Measurements from ENCODE around the gene LRP8.
A peak's percentile ranks its signal among the peaks of the same experiment; 100 is the strongest.

The LRP8 gene

DNA sequence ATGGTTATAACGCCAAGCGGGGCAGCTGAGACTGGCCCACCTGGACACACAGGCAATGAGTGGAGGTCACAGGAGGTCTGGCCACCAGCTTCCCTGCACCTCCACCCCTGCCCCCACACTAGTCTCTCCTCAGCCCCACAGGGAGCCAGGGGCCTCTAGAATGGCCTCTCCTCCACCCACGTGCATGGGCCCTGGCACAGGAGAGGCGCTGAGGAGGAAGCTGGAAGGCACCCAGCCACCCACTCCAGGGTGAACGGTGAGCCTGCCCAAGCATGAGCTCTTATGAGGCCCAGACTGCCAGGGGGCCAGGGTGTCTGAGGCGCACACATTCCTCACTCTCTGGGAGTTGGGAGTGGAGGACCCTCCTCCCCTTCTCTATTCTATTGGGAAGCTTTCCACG lies 22.2 kb downstream of the LRP8 start:
- no peak for DNase-seq (ENCODE audit: low read depth in 2 of 2)

DNA sequence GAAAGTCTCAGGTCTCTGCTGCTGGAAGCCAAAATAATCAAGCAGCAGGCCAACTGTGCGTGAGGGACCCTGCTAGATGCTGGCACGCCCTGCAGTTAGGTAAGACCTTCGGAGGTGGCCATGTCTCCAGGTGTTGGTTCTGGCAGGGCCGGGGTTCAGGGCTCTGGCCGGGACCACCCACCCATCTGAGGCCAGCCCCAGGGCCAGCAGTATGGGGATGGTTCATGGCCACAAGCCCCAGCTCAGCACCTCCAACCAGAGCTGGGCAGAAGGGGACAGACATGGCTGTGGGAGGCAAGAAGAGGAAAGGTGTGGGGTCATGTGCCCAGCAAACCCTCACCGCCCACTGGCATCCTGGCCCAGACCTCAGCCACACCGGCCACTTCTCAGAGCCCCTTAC lies 23.3 kb downstream of the LRP8 start:
- DNase-seq (ENCODE audit: low read depth in 2 of 2): no peak

DNA sequence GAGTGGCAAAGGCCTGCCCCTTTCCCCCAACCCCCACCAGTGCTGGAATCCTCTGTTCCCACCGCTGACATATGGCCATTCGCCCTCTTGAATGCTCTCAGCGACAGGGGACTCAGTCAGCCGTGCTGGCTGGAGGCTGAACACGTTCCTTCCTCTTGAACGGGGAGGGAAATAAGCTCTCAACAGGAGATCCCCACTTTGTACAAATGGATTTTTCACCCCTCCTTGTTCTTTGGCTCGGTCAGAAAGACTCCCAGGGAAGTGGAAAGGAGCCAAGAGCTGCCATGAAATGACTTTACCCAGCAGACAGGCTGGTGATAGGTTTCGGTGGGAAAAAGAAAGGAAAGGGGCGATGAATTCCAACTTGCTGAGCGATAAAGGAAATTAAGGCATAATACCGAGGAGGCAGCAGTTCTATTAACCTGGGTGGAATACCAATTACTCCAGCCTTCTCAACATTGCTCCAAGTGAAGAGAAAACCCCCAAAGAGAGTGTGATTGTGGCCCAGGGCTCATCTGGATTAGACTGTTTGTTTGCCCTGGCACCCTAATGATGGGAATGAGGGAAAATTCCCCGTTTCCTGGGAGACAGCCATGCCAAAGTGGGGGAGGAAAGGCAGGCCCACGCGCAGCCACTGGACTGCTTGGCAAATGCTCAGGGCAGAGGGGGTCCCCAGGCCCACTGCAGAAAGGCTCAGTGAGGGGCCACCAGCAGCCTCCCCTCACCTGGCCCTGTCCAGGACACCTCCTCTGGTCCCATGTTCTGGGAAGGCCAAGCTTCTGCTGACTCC lies 23.9 kb downstream of the LRP8 start:
- DNase-seq (ENCODE audit: low read depth in 2 of 2): no peak

DNA sequence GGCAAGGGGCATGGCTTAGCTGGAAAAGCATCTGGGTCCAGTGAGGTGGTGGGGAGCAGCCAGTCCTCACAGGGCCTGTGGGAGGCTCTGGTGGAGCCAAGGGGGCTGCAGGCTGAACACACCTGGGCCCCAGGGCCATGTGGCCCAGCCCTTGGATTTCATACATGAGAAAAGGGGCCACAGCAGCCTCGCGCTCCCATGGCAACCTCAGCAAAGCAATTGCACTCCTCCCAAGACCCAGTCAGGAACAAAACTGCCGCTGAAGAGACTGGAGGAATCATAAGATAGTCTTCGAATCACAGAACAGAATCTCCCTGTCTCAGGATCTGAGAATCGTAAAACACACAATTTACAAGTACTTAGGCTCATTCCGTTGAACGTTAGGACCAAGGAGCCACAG lies 24.6 kb downstream of the LRP8 start:
- no peak for DNase-seq (ENCODE audit: low read depth in 2 of 2)

DNA sequence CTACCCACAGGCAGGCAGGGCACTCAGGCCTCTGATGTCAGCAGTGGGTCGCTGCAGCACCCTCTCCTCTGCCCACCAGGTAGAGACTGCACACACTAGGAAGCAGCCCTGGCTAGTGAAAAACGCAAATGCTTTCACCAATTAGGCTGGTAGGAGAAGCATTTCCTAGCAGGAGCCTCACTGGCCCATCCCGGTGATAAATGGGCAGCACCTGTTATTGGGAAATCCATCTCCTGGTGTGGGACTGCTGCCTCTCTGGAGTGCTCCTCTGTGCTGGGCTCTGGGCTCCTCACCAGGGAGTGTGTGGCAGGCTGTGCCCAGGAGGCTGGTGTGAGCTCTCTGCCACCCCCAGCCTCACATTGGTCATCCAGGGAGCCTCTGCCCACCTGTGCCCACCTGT lies 28.6 kb downstream of the LRP8 start:
- DNase-seq (ENCODE audit: low read depth in 2 of 2): no peak

DNA sequence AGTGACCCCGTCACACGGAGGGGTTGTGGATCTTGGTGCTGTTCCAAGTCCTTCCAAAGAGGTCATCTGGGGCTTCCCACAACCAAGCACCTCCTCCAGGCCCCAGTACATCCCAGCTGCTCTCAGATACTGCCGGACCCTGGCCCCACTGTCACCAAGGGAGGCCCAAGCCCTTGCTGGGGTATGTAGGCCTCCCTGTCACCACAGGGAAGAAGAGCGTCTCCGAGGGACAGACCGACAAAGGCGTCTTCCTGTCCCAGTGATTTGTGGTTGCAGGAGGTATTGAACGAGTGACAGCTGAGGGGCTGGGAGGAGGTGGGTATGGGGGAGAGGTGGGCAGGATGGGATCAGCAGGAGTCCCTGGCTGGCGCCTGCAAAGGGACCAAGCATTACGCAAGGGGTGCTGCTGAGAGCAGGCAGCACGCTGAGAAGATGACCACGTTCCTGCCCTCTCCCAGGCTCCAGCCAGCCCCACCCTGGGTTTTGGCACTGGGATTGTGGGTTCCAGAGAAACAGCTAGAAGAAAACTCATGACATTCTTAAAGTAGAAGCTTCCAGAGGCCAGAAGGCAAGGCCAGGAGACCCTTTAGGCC lies 29.7 kb downstream of the LRP8 start:
- DNase-seq (ENCODE audit: low read depth in 2 of 2): no peak

DNA sequence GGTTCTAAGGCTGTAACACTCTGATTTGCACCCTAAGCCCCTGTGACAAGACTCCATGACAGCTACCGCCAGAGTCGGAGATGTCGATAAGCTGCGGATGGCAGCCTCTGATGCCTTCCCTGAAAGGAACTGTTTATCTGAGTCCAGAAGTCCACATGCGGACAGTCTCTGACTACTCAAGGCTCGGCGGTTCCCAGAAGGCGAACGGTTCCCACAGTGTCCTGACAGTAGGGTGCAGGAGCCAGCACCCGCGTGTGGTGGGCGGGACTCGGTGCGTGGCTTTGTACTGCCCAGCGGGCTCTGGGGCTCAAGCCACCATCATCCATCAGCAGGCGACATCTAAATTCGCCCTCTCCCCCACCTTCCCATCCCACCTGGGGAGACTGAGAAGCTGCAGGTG lies 30.7 kb downstream of the LRP8 start:
- DNase-seq (ENCODE audit: low read depth in 2 of 2): no peak

DNA sequence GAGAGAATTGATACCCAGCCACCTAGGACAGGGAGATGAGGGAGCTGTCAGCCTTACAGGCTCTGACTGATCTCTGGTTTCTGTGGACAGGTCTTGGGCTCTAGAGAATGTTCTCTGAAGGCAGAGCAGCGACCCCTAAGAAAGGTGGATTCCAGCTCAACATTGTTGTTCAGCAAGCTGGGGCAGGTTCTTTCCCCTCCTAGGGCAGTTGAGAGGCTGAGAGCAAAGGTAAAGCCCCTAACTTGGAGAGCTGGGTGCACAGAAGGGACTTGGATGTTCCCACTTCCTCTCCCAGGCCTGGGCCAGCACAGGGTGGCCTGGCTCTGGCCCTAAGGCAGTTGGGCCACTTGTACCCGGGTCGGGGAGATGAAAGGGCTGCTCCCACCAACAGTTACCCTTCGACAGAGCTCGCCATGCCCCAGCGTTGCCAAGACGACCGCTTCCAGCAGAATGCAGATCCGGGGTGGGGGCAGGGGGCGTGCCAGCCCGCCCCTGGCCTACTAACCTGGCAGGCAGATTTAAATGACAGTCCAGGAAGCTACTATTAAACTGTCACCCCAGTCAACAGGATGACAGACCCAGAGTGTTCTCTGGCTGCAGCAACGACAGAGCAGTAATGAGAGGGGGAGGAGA lies 31.6 kb downstream of the LRP8 start:
- no peak for DNase-seq (ENCODE audit: low read depth in 2 of 2)

DNA sequence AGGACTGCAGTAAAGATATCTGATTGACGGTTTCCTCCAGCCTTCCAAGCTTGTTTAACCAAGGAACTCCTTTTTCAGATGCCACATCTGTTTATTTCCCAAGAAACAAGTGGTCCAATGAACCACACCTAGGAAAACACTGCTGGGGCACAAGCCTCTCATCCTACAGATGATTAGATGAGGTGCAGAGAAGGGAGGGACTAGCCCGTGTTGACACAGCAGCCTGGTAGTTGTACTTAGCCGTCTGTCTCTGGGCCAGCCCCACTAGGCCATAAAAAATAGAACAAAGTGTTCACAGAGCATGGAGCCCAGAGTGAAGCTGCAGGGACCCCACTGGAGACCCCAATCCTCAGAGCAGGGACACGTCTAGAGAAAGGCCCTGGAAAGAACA lies 32.1 kb downstream of the LRP8 start:
- DNase-seq (ENCODE audit: low read depth in 2 of 2): no peak

DNA sequence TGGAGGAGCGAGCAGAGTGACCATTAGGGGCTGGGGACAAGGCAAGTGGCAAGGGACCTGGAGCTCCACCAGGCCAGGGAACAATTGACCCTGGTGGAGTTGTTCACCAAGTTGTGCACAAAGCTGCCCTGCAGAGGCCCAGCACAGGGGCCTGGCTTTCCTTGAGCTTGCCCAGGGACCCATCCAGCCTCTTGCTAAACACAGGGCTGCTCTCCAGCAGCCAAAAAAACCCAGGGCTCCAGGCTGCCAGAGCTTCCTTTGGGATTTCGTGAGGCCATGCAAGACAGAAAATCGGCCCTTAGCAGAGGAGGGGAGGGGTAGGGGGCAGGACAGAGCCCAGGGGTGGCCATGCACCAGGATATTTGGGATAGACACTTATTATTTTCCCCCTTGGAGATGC lies 32.6 kb downstream of the LRP8 start:
- DNase-seq (ENCODE audit: low read depth in 2 of 2): no peak

DNA sequence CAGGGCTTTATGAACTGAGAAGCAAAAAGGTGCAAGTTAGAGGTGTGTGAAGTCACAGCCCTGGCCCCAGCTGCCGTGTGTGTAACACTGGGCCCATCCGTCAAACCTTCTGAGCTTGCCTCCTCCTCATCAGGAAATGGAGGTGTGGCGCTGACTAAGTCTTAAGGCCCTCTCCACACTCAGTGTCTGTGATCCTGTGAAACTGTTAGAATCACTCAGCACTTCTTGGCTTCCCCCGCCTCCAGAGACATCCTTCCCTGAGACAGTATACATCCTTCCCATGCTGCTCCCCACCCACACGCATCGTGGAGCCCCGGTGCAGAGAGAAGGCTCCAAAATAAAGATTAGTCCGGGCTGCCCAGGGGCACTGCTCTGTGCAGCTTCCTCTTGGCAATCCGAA lies 33.3 kb downstream of the LRP8 start:
- peak in 1 of 2 experiments; percentile 12 for DNase-seq (ENCODE audit: low read depth in 2 of 2)

DNA sequence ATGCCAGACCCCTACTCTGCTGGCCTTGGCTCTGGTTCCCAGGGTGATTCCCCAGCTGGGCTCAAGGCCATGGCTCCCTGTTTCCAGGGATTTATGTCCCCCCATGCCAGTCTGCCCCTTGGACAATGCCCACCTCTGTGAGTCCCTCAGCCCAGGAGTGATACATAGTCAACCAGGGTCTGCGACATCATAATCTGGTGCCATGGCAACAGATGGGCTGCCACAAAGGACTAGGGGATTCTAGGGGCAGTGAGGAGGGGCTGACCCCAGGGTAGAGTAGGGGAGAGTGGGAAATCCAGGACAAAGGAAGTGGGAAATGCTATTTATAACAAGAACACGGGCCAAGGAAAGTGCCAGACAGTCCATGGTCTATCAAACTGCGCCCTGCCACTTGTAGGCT lies 33.8 kb downstream of the LRP8 start:
- DNase-seq (ENCODE audit: low read depth in 2 of 2): no peak

DNA sequence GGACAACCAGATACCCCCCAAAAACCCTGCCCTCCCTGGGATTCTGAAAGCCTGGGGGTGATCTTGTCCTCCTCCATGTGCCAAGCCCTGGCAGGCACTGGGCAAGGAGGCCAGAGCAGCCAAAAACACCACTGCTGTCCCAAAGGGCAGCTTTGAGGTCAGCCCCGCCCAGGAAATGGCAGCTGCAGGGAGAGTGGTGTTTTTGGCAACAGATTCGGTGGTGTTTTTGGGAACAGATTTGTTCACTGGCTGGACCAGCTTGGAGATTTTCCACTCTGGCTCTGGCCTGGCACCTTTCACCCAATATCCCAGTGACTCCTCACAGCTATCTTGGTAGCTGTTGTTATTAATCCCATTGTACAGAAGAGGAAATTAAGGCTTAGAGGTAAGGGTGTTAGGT lies 34.7 kb downstream of the LRP8 start:
- DNase-seq (ENCODE audit: low read depth in 2 of 2): no peak

DNA sequence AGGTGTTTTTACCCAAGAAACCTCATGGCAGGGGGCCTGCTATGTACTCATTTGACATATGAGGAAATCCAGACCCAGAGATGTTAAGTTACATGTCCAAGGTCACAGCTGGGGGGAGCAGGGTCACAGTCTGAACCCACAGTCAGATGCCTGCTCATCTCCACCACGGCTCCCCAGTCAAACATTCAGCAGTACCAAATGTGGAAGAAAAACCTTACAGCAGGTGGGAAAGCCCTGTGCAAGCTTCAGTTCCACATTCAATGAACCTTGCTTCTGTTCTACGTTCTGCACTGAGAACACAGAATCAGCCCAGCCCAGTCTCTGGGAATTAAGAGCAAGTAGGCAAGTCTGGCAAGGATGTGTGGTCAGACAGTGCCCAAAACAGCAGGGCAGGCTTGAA lies 35.2 kb downstream of the LRP8 start:
- no peak for DNase-seq (ENCODE audit: low read depth in 2 of 2)

DNA sequence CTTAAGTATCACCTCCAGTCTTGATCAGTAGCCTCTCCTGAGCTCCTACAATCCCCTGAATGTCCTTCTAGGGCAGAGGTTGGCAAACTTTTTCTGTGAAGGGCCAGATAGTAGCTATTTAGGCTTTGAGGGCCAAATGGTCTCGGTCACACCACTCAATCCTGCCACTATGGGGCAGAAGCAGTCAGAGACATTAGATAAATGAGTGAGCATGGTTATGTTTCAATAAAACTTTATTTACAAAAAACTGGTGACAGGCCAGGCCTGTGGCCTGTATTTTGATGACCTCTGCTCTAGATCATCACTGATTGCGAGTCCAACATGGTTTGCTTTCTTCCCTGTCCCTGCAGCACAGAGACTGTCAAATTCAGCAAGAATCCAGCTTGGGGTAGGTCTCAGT lies 36.3 kb downstream of the LRP8 start:
- DNase-seq (ENCODE audit: low read depth in 2 of 2): no peak

DNA sequence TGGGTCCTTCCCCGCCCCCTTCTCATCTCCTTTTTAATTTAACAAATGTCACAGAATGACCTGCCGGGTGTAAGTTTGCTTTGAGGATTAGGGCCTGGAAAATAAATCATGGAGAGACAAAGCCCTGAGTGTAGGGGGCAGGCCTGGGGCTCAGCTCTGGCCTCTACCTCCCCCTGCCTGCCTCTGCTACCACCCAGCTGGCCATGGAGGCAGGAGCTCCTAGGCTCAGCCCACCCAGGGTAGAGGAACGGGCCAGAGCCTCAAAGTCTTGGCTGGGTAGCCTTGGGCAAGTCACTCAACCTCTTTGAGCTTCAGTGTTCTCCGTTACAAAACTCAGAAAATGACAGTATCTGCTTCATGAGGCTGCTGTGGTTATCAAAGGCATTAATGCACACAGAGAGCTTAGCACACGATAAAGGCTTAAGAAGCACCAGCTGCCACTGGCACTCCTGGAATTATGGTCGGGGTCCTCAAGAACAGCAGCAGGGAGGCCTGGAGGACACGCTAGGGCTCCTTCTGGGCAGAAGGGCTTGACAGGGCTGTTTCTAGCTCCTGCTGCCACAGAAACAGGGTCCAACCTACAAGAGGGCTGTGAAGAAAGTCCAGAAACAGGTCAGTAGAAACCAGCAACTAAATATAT lies 39.0 kb downstream of the LRP8 start:
- no peak for DNase-seq (ENCODE audit: low read depth in 2 of 2)

DNA sequence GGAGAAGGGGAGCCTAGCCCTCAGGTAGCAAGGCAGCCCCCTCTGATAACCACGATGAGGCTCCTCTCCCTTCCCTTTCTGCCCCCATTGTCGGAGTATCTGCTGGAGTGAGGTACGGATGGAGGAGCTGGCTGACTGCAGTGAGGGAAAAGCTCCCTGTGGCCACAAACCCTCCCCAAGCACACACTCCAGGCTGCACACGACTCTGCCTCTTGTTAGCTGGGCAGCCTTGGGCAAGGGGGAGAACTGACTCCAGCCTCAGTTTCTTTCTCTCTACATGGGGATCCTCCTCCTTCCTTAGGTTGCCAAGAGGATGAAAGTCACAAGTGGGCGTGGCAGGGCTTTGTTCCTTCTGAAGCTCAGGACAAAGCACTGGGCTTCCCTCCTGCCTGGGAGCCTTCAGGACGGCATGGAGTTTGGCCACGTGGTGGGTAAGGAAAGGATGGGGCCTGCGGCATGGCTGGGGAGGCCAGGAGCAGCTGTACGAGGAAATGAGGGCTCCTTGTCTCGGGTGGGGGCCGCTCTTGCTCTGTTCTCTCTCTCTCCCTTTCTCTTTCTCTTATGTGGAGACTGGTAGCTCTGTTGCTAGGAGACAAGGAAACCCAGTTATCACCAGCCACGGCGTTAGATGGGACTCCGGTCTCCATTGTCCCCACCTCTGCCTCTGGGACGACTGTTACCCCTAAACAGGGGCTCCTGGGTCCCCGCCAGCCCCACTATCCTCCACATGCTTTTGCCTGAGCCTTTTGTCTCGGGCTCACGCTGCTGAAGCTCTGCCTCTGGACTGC lies 39.7 kb downstream of the LRP8 start:
- no peak for DNase-seq (ENCODE audit: low read depth in 2 of 2)

DNA sequence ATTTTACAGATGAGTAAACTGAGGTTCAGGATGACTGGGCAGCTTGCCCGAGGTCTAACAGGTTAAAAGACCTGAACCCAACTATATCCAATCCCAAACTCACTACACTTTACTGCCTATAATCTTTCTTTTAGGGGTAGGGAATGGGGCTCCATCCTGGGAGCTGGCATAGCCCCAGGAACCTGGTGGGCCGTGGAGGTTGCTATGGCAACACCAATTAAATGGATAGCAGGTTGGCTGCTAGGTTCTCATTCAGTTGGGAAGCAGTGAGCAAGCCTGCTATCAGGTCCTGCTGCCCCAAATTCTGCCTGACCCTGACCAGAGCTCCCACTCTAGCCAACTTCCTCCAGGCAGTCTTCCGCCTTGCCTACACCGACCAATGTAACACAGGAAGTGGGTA lies 40.9 kb downstream of the LRP8 start:
- DNase-seq (ENCODE audit: low read depth in 2 of 2): no peak

DNA sequence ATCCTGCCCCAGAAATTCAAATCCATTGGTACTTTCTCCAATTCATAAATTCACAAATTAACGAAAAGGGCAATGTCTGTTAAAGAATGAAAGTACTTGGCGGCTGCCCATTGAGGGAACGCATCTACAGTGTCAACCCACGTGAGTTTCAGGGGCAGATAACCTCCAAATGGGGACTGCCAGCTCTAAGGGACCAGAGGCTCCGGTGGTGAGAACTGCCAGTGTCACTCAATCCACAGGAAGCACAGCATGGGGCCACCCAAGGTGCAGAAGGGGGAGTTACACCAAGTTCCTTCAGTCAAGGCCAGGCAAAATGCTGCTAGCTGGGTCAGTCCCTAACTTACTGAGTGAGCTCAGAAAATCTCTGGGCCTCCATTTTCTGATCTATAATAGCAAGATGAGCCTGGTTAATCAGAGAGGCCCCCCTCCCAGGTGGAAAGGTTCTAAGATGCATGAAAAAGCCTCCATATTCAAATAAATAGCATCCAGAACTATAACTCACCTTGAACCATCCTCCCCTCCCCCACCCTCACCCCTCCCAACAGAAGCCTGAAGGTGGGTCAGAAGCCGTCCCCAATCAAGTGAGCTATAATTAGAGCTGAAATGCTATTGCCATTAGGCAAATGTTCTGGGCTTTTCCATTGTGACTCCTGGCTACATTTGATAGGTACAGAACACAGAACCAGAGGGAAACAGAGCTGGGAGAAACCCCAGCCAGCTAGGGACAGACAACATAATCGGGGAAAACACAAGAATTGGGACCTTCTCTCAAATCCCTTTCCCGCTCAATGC lies 41.7 kb downstream of the LRP8 start:
- DNase-seq (ENCODE audit: low read depth in 2 of 2): no peak

DNA sequence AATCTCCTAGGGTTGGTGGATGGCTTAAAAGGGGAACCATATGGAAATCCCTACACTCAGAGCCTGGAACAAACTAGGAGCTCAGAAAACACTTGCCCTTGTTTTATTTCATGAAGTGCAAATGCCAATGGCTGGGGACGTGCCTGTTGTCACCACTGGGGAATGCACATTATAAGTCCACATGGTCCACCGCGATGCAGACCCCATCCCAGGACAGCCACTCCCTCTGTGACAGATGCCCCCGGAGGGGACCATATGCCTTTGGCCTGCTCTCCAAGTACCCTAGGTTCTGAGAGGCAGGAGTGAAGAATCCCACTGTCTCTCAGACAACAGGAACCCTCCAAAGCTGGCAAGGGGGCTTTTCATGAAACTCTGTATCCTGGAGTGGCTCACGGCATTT lies 42.3 kb downstream of the LRP8 start:
- DNase-seq (ENCODE audit: low read depth in 2 of 2): no peak
